Activated CD8-positive, alpha-beta memory T cell treated with anti-CD3 and anti-CD28 coated beads, Interleukin-2, amount 50 U/mL, for 1 hour (primary cell): ENCODE results near the gene CCDC102B.
"Not testable (repeated sequence)": the region's sequence is repeated elsewhere in the genome, so short reads cannot be mapped to it uniquely, and the experiment has no call there.

Experiments used
- DNase-seq: peaks from one replicate; pipeline ENCODE4 v3.0.0-alpha.2; 2020; ENCODE audit errors: extremely low read depth

Gene CCDC102B

GRCh38 chr18:68972176-68972575 lies 174.3 kb downstream of the CCDC102B start:
- no peak for DNase-seq

GRCh38 chr18:68979737-68980136 lies 181.9 kb downstream of the CCDC102B start:
- DNase-seq, result no peak

- no peak for DNase-seq
Measured at GRCh38 chr18:68983126-68983525, 185.2 kb downstream of the CCDC102B start.

GRCh38 chr18:68984342-68984741 lies 186.5 kb downstream of the CCDC102B start:
- DNase-seq, result no peak

GRCh38 chr18:68985172-68985820 lies 187.4 kb downstream of the CCDC102B start:
- no peak for DNase-seq

GRCh38 chr18:68991286-68991685 lies 193.4 kb downstream of the CCDC102B start:
- DNase-seq, result no peak

GRCh38 chr18:68992719-68993482 lies 195.0 kb downstream of the CCDC102B start:
- DNase-seq, result no peak

GRCh38 chr18:68995675-68996074 lies 197.8 kb downstream of the CCDC102B start:
- no peak for DNase-seq

- DNase-seq, result no peak
Measured at GRCh38 chr18:68997845-68998244, 200.0 kb downstream of the CCDC102B start.

- no peak for DNase-seq
Measured at GRCh38 chr18:69000366-69000765, 202.5 kb downstream of the CCDC102B start.

- no peak for DNase-seq
Measured at GRCh38 chr18:69002233-69002632, 204.4 kb downstream of the CCDC102B start.

- not testable (repeated sequence) for DNase-seq
Measured at GRCh38 chr18:69006212-69006611, 208.3 kb downstream of the CCDC102B start.

GRCh38 chr18:69008538-69008937 lies 210.7 kb downstream of the CCDC102B start:
- no peak for DNase-seq

- DNase-seq, result no peak
Measured at GRCh38 chr18:69021211-69021805, 223.4 kb downstream of the CCDC102B start.

GRCh38 chr18:69022426-69022825 lies 224.5 kb downstream of the CCDC102B start:
- no peak for DNase-seq

GRCh38 chr18:69031571-69031970 lies 233.7 kb downstream of the CCDC102B start:
- DNase-seq, result no peak

- DNase-seq, result no peak
Measured at GRCh38 chr18:69032009-69032408, 234.1 kb downstream of the CCDC102B start.

- DNase-seq, result no peak
Measured at GRCh38 chr18:69035756-69036155, 237.9 kb downstream of the CCDC102B start.

GRCh38 chr18:69044215-69044614 lies 246.3 kb downstream of the CCDC102B start:
- DNase-seq, result no peak

GRCh38 chr18:69064063-69064462 lies 266.2 kb downstream of the CCDC102B start:
- no peak for DNase-seq

- DNase-seq, result no peak
Measured at GRCh38 chr18:69067048-69067447, 269.2 kb downstream of the CCDC102B start.

- DNase-seq, result no peak
Measured at GRCh38 chr18:69071680-69072079, 273.8 kb downstream of the CCDC102B start.

GRCh38 chr18:69081846-69082245 lies 284.0 kb downstream of the CCDC102B start:
- no peak for DNase-seq
